Mesothelial cell of epicardium (in vitro differentiated cells): Measurements from ENCODE around the gene RPL9. TPM values are rescaled to one million over a fixed set of nuclear protein-coding genes. Genes with fewer than 3 reads are reported as not detected.

Experiments used
- DNase-seq, 2 experiments: peaks; one replicate each; pipeline ENCODE4 v3.0.0; 2021; ENCODE audit warnings: low spot score in 2 of 2; ENCODE audit not compliant: unreplicated experiment in 2 of 2
- H3K27ac Mint-ChIP-seq: 2 replicates; pipeline ENCODE4 v1.8.0; 2021; ENCODE audit warnings: mixed read lengths
- H3K27me3 Mint-ChIP-seq: 2 replicates; pipeline ENCODE4 v1.8.0; 2021; ENCODE audit warnings: low read depth, mixed read lengths
- H3K36me3 Mint-ChIP-seq: 2 replicates; pipeline ENCODE4 v1.8.0; 2021; ENCODE audit warnings: mixed read lengths
- H3K4me1 Mint-ChIP-seq: 2 replicates; pipeline ENCODE4 v1.8.0; 2021; ENCODE audit warnings: mixed read lengths
- H3K4me3 Mint-ChIP-seq: 2 replicates; pipeline ENCODE4 v1.8.0; 2021; ENCODE audit warnings: mild to moderate bottlenecking, moderate library complexity, mixed read lengths
- H3K9me3 Mint-ChIP-seq: 2 replicates; pipeline ENCODE4 v1.8.0; 2021; ENCODE audit warnings: mixed read lengths
- microRNA-seq: library from miRNA; unstranded; fragments of <30 nt; microRNA quantifications from one replicate; pipeline ENCODE4 v1.2.0, GENCODE V29; 2021; ENCODE audit warnings: inconsistent platforms, mixed read lengths
- total RNA-seq: library from RNA; stranded (reverse); gene quantifications from 3 replicates; pipeline ENCODE4 v1.2.1, GENCODE V29; 2021
- TF ChIP-seq, protein P1 (sequence below): fragments of 200-600 bp; sonication (generic); IDR thresholded peaks from one replicate; pipeline ENCODE4 v1.5.0; 2021; ENCODE audit warnings: antibody characterized with exemption; ENCODE audit not compliant: unreplicated experiment

The RPL9 gene
- total RNA-seq, 1 donor from 2014 or later, result 1,647 TPM

DNA sequence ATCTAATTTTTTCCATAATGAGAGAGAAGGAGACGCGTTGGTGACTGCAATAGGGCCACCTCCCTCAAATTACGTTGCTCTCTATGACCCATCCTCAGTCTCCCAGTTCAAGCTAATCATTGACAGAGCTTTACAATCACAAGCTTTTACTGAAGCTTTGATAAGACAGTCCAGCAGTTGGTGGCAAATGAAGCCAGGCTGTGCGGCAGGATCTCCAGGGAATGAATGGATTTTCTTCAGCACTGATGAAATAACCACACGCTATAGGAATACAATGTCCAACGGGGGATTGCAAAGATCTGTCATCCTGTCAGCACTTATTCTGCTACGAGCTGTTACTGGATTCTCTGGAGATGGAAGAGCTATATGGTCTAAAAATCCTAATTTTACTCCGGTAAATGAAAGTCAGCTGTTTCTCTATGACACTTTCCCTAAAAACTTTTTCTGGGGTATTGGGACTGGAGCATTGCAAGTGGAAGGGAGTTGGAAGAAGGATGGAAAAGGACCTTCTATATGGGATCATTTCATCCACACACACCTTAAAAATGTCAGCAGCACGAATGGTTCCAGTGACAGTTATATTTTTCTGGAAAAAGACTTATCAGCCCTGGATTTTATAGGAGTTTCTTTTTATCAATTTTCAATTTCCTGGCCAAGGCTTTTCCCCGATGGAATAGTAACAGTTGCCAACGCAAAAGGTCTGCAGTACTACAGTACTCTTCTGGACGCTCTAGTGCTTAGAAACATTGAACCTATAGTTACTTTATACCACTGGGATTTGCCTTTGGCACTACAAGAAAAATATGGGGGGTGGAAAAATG is 51.7 kb downstream of the RPL9 start, which contains the start of gene KLB:
TSS of gene KLB (plus strand) at position 168 of the 821 bp plus-strand sequence. CDS start at position 188, 20 bp downstream.
- Mint-ChIP-seq H3K9me3 (no peaks in the 10 kb centered on the region), H3K27me3 (no peaks in the 10 kb centered on the region), H3K4me3 (no peak within 1 kb of the TSS), H3K36me3 (no peaks in the 10 kb centered on the region), H3K27ac (no peak within 1 kb of the TSS), H3K4me1 (peaks cover 3% of the 10 kb centered on the region)
- no peak for DNase-seq
- TF ChIP-seq, protein P1, sequence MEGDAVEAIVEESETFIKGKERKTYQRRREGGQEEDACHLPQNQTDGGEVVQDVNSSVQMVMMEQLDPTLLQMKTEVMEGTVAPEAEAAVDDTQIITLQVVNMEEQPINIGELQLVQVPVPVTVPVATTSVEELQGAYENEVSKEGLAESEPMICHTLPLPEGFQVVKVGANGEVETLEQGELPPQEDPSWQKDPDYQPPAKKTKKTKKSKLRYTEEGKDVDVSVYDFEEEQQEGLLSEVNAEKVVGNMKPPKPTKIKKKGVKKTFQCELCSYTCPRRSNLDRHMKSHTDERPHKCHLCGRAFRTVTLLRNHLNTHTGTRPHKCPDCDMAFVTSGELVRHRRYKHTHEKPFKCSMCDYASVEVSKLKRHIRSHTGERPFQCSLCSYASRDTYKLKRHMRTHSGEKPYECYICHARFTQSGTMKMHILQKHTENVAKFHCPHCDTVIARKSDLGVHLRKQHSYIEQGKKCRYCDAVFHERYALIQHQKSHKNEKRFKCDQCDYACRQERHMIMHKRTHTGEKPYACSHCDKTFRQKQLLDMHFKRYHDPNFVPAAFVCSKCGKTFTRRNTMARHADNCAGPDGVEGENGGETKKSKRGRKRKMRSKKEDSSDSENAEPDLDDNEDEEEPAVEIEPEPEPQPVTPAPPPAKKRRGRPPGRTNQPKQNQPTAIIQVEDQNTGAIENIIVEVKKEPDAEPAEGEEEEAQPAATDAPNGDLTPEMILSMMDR, result no peak

Small RNA genes within 50 kb of the gene (microRNA-seq; reads per million reads assigned to microRNA genes)
- not detected for gene MIR5591

Other genes starting within 250 kb of the RPL9 start
- 53.7 to 58.0 TPM (median 55.0 TPM) in 3 replicates for gene RFC1, start 92.6 kb downstream of the RPL9 start, total RNA-seq
- not detected in 3 replicates for gene KLB, start 52.0 kb downstream of the RPL9 start, total RNA-seq
- gene LIAS, start 134 bp upstream of the RPL9 start, total RNA-seq, result 15.8 to 19.1 TPM (median 16.3 TPM) in 3 replicates
- gene UGDH, start 68.5 kb upstream of the RPL9 start, total RNA-seq, result 76.2 to 77.1 TPM (median 76.6 TPM) in 3 replicates
- gene SMIM14, start 179.9 kb upstream of the RPL9 start, total RNA-seq, result 13.7 to 16.7 TPM (median 15.9 TPM) in 3 replicates
- 68.1 to 68.7 TPM (median 68.5 TPM) in 3 replicates for gene UBE2K, start 239.2 kb upstream of the RPL9 start, total RNA-seq